GM12872 (cell line): ENCODE measurements around the gene SPIB.

ENCODE experiments used
- CTCF ChIP-seq: IDR thresholded peaks from 3 replicates; pipeline ENCODE4 v1.5.1; 2011; ENCODE audit warnings: low read depth, mild to moderate bottlenecking, low read length, moderate library complexity; ENCODE audit not compliant: insufficient read depth

The SPIB gene

GRCh38 chr19:50417111-50418081, 1.3 kb upstream of the SPIB start:
- TF ChIP-seq CTCF, result no peak

GRCh38 chr19:50419022-50419579, 363 bp downstream of the SPIB start:
- no peak for TF ChIP-seq CTCF

GRCh38 chr19:50419580-50420035, 870 bp downstream of the SPIB start:
- TF ChIP-seq CTCF, result no peak

GRCh38 chr19:50420127-50420526, 1.4 kb downstream of the SPIB start:
- TF ChIP-seq CTCF, result no peak

- TF ChIP-seq CTCF, result no peak
Observed at GRCh38 chr19:50420808-50421207, 2.1 kb downstream of the SPIB start.

- TF ChIP-seq CTCF, result no peak
Observed at GRCh38 chr19:50422397-50423278, 3.9 kb downstream of the SPIB start.
